ENCODE measurements around the gene CYP4F22. TPM values are rescaled to one million over a fixed set of nuclear protein-coding genes. Genes with fewer than 3 reads are reported as not detected.

Gene CYP4F22
- total RNA-seq, 1 experiment from 2014 or later, result 78.3 TPM

GRCh38 chr19:15544970-15545369 is 36.6 kb downstream of the CYP4F22 start:
- POLR2A ChIA-PET (ENCODE audit: low non-redundant PET), result interaction anchor here (0.6 kb wide), 1 partner anchor 318 kb away, joined by 7 read pairs; no protein-coding TSS in a partner anchor

DNA sequence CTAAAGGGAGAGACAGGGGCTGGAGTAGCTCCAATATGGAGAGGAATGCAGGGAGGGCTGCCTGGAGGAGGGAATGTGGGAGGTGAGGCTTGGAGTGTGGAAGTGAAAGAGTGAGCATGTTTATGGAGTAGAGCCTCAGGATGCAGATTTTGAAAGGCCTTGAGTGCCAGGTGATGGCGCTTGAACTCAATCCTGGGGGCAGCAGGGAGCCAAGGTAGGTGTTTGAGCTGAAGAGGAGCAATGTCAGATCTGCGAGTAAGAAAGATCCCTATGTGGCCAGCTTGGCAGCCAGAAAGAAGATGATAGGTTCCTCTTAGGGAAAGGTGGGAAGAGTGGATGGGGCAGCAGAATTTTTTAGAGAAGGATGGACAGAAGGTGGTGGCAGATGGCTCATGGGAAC is 40.3 kb downstream of the CYP4F22 start:
- no peak for DNase-seq (ENCODE audit: low spot score)
- POLR2A ChIA-PET (ENCODE audit: low non-redundant PET), result no interaction called here
- CTCF ChIA-PET, result no interaction called here
- Histone ChIP-seq H3K27me3 (replicated peaks; ENCODE audit: insufficient read depth, low read depth, low read length, poor library complexity) (no peaks in the 10 kb centered on the region), H3K4me3 (ENCODE audit: low read depth, low read length, poor library complexity, severe bottlenecking) (no peak overlapping the region), H3K9me3 (ENCODE audit: low read depth, low read length, poor library complexity, severe bottlenecking) (no peaks in the 10 kb centered on the region), H3K27ac (ENCODE audit: low read depth, low read length, poor library complexity, severe bottlenecking) (no peak overlapping the region), H3K36me3 (ENCODE audit: insufficient read depth, low read length, poor library complexity, severe bottlenecking) (peaks cover 50% of the 10 kb centered on the region), H3K4me1 (ENCODE audit: insufficient read depth, low read length, poor library complexity, severe bottlenecking) (no peaks in the 10 kb centered on the region)
- BruUV-seq (replicated peaks), result no TSS peak
- intact Hi-C loops (cut with micrococcal nuclease; ENCODE audit: unreplicated experiment), result no loop called here
- TF ChIP-seq EZH2 (IDR thresholded peaks at IDR 0.05; ENCODE audit: borderline replicate concordance, low read depth, low read length, poor library complexity, severe bottlenecking), result no peak

More at GRCh38 chr19:15544970-15545369, 36.6 kb downstream of the CYP4F22 start:
- Histone ChIP-seq H3K36me3 (ENCODE audit: insufficient read depth, low read length, poor library complexity, severe bottlenecking) (peaks cover 55% of the 10 kb centered on the region), H3K9me3 (ENCODE audit: low read depth, low read length, poor library complexity, severe bottlenecking) (no peaks in the 10 kb centered on the region), H3K4me1 (ENCODE audit: insufficient read depth, low read length, poor library complexity, severe bottlenecking) (no peaks in the 10 kb centered on the region), H3K27me3 (replicated peaks; ENCODE audit: insufficient read depth, low read depth, low read length, poor library complexity) (no peaks in the 10 kb centered on the region), H3K4me3 (ENCODE audit: low read depth, low read length, poor library complexity, severe bottlenecking) (no peak overlapping the region), H3K27ac (ENCODE audit: low read depth, low read length, poor library complexity, severe bottlenecking) (no peak overlapping the region)
- no peak for DNase-seq (ENCODE audit: low spot score)
- no TSS peak for BruUV-seq (replicated peaks)
- intact Hi-C loops (cut with micrococcal nuclease; ENCODE audit: unreplicated experiment), result no loop called here
- TF ChIP-seq, protein P1, sequence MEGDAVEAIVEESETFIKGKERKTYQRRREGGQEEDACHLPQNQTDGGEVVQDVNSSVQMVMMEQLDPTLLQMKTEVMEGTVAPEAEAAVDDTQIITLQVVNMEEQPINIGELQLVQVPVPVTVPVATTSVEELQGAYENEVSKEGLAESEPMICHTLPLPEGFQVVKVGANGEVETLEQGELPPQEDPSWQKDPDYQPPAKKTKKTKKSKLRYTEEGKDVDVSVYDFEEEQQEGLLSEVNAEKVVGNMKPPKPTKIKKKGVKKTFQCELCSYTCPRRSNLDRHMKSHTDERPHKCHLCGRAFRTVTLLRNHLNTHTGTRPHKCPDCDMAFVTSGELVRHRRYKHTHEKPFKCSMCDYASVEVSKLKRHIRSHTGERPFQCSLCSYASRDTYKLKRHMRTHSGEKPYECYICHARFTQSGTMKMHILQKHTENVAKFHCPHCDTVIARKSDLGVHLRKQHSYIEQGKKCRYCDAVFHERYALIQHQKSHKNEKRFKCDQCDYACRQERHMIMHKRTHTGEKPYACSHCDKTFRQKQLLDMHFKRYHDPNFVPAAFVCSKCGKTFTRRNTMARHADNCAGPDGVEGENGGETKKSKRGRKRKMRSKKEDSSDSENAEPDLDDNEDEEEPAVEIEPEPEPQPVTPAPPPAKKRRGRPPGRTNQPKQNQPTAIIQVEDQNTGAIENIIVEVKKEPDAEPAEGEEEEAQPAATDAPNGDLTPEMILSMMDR (conservative IDR thresholded peaks at IDR 0.05; ENCODE audit: low read depth, low read length), result no peak
- no peak for TF ChIP-seq EZH2 (IDR thresholded peaks at IDR 0.05; ENCODE audit: borderline replicate concordance, low read depth, low read length, poor library complexity, severe bottlenecking)
- CTCF ChIA-PET, result no interaction called here

DNA sequence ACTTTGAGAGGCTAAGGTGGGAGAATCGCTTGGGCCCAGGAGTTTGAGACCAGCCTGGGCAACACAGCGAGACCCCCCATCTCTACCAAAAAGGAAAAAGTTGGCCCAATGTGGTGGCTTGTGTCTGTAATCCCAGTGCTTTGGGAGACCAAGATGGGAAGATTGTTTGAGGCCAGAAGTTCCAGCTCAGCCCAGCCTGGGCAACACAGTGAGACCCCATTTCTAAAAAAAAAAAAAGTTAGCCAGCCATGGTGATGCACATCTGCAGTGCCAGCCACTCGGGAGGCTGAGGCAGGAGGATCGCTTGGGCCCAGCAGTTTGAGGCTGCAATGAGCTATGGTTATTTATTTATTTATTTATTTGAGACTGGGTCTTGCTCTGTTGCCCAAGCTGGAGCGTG is 41.3 kb downstream of the CYP4F22 start:
- no peak overlapping the region for H3K27ac ChIP-seq (ENCODE audit: low read depth, low read length, poor library complexity, severe bottlenecking)
- intact Hi-C loops (cut with micrococcal nuclease; ENCODE audit: unreplicated experiment), result no loop called here
- TF ChIP-seq EZH2 (IDR thresholded peaks at IDR 0.05; ENCODE audit: borderline replicate concordance, low read depth, low read length, poor library complexity, severe bottlenecking), result no peak
- TF ChIP-seq, protein P1 (conservative IDR thresholded peaks at IDR 0.05; ENCODE audit: low read depth, low read length), result no peak
- H3K9me3 ChIP-seq (ENCODE audit: low read depth, low read length, poor library complexity, severe bottlenecking), result no peaks in the 10 kb centered on the region
- H3K4me1 ChIP-seq (ENCODE audit: insufficient read depth, low read length, poor library complexity, severe bottlenecking), result no peaks in the 10 kb centered on the region
- no TSS peak for BruUV-seq (replicated peaks)
- peaks cover 45% of the 10 kb centered on the region for H3K36me3 ChIP-seq (ENCODE audit: insufficient read depth, low read length, poor library complexity, severe bottlenecking)
- ChIA-PET CTCF (no interaction called here), POLR2A (ENCODE audit: low non-redundant PET) (interaction anchor here (0.6 kb wide), 1 partner anchor 28 kb away, joined by 3 read pairs; no protein-coding TSS in a partner anchor)
- no peak for DNase-seq (ENCODE audit: low spot score)
- no peak overlapping the region for H3K4me3 ChIP-seq (ENCODE audit: low read depth, low read length, poor library complexity, severe bottlenecking)
- H3K27me3 ChIP-seq (replicated peaks; ENCODE audit: insufficient read depth, low read depth, low read length, poor library complexity), result no peaks in the 10 kb centered on the region

GRCh38 chr19:15550273-15550672 is 41.9 kb downstream of the CYP4F22 start:
- DNase-seq (ENCODE audit: low spot score), result no peak
- intact Hi-C loops (cut with micrococcal nuclease; ENCODE audit: unreplicated experiment), result no loop called here
- Histone ChIP-seq H3K27ac (ENCODE audit: low read depth, low read length, poor library complexity, severe bottlenecking) (no peak overlapping the region), H3K4me3 (ENCODE audit: low read depth, low read length, poor library complexity, severe bottlenecking) (no peak overlapping the region), H3K27me3 (replicated peaks; ENCODE audit: insufficient read depth, low read depth, low read length, poor library complexity) (no peaks in the 10 kb centered on the region), H3K36me3 (ENCODE audit: insufficient read depth, low read length, poor library complexity, severe bottlenecking) (peaks cover 45% of the 10 kb centered on the region), H3K4me1 (ENCODE audit: insufficient read depth, low read length, poor library complexity, severe bottlenecking) (peaks cover 5% of the 10 kb centered on the region), H3K9me3 (ENCODE audit: low read depth, low read length, poor library complexity, severe bottlenecking) (no peaks in the 10 kb centered on the region)
- POLR2A ChIA-PET (ENCODE audit: low non-redundant PET), result interaction anchor here (0.6 kb wide), 1 partner anchor 28 kb away, joined by 3 read pairs; no protein-coding TSS in a partner anchor
- CTCF ChIA-PET, result no interaction called here
- BruUV-seq (replicated peaks), result no TSS peak
- TF ChIP-seq, protein P1 (conservative IDR thresholded peaks at IDR 0.05; ENCODE audit: low read depth, low read length), result no peak
- no peak for TF ChIP-seq EZH2 (IDR thresholded peaks at IDR 0.05; ENCODE audit: borderline replicate concordance, low read depth, low read length, poor library complexity, severe bottlenecking)
